Stomach (tissue), 4 donors: ENCODE measurements around the gene CCNJ.

Experiments
- CTCF ChIP-seq, 7 experiments: fragments of 450-650 bp in 4 of 7; fragments of 200-600 bp in 3 of 7; sonication (generic) in 3 of 7; IDR thresholded peaks; one replicate each; pipeline ENCODE4 v1.5.1; 2016 to 2019; ENCODE audit warnings: antibody characterized with exemption in 7 of 7, control low read depth in 2 of 7, mild to moderate bottlenecking in 1 of 7
- POLR2A ChIP-seq, 4 donors: fragments of 450-650 bp; IDR thresholded peaks; one replicate each; pipeline ENCODE4 v1.6.1; 2016; ENCODE audit warnings: antibody characterized with exemption in 4 of 4, control low read depth in 2 of 4, mild to moderate bottlenecking in 1 of 4, moderate library complexity in 1 of 4
- POLR2AphosphoS5 ChIP-seq, 3 donors: sonication (generic); formaldehyde crosslinking; IDR thresholded peaks; one replicate each; pipeline ENCODE4 v1.6.1; 2016; ENCODE audit warnings: antibody characterized with exemption in 3 of 3

- TF ChIP-seq CTCF (IDR thresholded peaks at IDR 0.05) (no peak), POLR2A (IDR thresholded peaks at IDR 0.05) (no peak), POLR2AphosphoS5 (IDR thresholded peaks at IDR 0.05) (no peak)
Measured at GRCh38 chr10:96034625-96035024, 8.8 kb upstream of the CCNJ start.
